CD4-positive, alpha-beta T cell treated with Interleukin-4 for 1 hour (primary cell): ENCODE measurements around the gene UXS1.
"Not testable (repeated sequence)": the region's sequence is repeated elsewhere in the genome, so short reads cannot be mapped to it uniquely, and the experiment has no call there.

Experiments used
- DNase-seq, 2 donors: peaks; one replicate each; pipeline ENCODE4 v3.0.0-alpha.2; 2020 to 2022

UXS1 gene

DNA sequence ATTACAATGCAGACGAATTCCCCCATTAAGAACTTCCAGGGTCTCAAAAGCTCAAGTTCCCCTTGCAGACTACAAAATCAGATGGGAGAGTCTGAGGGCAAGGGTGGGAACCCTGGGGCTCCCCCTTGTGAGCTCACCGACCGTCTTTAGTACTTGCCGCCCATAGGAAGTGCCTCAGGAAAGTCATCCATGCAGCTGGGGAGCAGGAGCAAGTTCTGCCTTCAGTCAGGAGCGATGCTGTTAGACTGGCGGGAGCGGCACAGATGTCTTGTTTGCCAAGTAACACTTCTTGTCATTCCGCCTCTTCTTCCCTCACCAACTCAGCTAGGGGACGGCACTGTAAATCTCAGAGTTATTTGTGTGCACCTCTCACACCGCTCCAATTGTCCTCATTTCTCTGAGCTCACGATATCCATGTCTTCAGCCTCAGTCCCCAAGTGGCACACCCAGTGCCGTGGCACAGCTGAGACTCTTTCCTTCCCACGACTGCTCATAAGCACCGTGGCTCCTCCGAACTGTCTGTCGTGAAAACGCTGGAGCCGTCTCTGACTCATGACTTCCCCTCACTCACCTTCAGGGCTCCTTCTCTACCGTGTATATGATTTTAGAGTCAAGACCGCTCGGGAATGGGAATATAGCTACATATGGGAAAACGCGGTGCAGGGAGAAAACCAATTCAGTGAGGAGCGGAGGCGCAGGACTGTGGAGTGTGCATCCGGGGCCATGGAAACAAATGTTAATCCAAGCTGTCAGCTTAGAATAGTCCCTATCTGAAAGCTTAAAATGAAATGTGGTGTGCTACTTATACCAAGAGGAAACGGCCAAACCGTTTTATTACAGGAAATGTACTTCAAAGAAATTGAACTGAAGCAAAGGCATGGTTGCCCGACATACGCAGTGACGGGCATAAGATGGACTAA is 34.0 kb downstream of the UXS1 start:
- DNase-seq, result peak; percentile 41 to 70

DNA sequence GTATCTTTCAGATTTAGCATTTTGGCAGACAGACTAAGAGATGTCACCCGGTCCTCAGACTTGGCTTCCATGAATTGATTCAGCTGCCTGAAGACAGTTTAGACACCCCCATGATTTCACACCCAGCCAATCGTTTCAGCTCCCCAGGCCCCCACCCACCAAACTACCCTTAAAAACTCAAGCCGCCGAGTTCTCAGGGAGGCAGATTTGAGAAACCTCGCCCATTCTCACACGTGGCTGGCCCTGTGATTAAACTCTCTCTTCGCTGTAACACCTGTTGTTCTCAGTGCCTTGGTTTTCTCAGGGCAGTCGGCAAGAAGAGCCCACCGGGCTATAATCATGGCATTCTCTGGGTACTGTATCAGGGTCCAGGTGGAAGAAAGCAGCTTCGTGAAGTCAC is 35.2 kb downstream of the UXS1 start:
- DNase-seq, result peak; percentile 34 to 71

DNA sequence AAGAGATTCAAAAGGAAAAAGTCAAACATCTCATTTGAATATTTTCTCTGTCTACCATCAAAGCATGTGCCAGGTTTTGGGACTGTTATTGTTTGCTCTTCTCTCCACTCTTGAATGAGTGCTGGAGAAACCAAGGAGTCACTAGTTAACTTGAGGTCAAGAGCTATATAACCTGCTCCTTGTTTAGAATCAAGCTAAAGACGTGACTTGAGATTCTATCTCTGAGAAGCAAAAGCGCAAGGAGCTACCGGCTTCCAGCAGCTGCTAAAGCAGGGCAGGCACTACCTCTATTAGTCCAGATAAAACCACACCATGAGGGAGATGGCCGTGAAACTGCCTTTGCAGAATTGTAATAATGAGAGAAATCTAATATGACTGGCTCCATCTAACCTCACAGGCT is 36.0 kb downstream of the UXS1 start:
- no peak for DNase-seq

DNA sequence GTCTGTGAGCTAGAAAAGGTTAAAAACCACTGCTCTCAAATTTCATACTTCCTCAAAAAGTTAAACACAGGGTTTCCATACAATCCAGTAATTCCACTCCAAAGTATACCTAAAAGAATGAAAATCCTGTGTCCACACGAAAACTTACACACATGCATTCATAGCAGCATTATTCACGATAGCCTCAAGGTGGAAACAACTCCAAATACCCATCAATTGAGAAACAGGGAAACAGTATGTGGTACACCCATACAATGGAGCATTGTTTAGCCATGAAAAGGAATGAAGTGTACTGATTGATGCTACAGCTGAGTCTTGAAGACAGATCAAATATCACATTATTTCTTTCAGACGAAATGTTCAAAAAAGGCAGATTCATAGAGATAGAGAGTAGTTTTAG is 36.7 kb downstream of the UXS1 start:
- peak in 1 of 2 donors; percentile 22 for DNase-seq

DNA sequence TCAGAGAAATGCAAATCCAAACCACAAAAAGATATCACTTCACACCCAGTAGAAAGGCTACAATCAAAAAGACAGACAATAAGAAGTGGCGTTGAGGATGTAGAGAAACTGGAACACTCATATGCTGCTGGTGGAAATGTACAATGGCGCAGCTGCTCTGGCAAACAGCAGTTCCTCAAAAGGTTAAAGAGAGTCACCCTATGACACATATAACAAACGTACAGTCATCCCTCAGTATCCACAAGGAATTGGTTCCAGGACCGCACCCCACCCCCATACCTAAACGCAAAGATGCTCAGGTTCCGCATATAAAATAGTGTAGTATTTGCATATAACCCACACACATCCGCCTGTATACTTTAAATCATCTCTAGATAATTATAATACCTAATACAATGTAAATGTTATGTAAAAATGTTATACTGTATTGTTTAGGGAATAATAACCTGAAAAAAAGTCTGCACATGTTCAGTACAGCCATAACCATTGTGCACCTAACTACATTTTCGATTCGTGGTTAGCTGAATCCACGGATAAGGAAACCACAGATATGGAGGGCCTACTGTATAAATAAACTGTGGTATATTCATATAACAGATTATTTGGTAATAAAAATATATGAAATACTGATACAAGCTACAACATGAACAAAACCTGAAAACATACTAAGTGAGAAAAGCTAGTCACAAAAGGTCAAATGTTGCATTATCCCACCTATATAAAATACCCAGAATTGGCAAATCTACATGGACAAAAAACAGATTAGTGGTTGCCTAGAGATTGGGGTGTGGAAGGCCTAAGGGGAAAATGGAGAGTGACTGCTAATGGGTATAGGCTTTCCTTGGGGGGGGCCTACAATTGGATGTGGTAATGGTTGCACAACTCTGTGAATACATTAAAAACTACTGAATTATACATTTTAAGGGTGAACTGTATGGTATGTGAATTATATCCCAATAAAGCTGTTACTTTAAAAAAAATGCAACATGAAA is 37.5 kb downstream of the UXS1 start:
- no peak for DNase-seq

DNA sequence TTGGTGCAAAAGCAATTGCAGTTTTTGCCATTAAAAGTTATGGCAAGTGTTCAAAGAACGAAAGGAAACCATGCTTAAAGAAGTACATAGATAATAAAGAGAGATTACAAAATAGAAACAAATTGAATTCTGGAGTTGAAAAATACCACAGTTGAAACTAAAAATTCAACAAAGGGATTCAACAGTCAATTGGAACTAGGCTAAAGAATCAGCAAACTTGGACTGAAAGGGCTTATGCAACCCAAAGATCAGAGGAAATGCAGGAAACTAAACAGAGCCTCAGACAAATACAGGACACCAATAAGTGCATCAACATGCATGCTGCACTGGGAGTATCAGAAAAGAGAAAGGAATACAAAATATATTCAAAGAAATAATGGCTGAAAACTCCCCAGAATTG is 40.3 kb downstream of the UXS1 start:
- no peak for DNase-seq

DNA sequence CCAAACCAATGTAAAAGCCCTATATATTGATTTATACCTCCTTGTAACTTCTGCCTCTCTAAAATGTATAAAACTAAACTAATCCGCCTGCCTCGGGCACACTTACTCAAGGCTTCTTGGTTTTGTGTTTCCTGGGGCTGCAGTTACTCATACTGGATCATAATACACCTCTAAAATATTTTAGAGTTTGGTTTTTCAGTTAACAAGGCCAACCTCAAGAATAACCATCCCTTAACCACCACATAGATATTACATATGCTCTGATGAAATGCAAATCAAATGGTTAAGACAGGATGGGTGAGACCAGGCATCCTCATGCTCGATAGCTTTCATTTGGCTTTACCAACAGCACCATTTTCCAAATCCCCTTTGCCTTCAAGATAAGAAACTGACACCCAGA is 46.4 kb downstream of the UXS1 start:
- DNase-seq, result peak in 1 of 2 donors; percentile 35

DNA sequence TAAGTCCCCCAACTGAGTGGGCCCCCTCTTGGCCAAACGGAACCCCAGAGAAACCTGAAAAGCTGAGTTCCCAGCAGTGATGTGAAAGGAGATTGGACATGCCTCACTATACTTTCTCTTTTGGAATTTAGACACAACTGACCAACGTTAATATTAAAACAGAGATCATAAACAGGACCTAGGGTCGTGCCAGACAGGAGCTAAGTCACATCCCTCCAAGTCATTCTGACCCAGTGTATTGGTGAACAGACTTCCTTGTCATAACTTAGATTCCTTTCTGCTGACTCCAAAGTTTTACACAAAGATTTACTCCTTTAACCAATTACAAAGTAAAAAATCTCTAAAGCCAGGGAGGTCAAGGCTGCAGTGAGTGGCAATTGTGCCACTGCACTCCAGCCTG is 46.9 kb downstream of the UXS1 start:
- no peak for DNase-seq

DNA sequence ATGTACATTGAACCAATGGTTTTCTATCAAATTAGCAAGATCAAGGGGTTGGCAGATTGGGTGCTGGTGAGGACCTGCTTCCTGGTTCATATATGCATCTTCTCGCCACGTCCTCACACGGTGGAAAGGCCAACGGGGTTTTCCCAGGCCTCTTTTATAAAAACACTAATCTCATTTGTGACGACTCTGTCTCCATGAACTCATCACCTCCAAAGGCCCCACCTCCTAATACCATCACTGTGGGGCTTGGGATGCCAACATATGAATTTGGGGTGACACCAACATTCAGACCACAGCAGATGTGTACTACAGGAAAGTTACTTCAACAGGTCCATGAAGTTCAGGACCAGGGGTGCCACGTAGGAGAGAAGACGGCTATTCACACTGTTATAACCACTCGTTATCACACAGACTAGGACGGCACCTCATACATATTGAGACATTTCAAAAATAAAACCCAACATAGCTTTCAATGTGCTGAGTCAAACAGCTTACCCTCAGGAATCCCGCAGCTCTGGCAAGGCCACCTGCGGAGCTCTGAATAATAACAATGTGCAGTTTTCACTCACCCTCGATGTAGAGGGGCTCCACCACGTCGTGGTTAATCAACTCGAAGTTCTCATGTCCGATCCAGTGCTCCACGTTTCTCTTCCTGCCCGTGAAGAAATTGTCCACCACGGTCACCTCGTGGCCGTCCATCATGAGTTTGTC is 49.3 kb downstream of the UXS1 start:
- DNase-seq, result peak; percentile 63 to 83

DNA sequence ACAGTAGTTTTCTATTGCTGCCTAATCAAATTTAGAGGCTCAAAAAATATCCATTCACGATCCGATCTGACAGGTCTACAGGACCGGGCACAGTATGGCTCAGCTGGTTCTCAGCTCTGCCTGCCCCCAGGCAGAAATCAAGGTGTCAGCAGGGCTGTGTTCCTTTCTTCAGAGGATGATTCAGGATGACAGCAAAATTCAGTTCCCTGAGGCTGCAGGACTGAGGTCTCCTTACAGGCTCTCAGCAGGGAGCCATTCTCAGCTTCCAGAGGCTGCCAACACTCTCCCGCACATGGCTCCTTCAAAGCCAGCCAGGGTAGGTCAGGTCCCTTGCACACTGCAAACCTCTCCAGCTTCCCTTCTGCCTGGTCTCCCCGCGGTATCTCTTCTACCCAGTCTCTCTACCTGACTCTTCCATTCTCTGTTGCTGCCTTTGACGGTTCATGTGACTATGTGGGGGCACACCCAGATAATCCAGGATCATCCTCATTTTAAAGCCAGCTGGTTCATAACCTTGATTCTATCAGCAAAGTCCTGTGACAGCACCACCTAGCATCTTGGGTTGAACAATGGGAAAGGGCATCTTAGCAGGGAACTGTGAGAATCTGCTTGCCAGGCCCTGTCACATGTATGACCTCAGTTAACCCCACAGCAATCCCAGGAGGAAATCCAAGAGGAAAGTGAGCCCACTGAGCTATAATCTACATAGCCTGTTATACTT is 50.4 kb downstream of the UXS1 start:
- DNase-seq, result no peak

DNA sequence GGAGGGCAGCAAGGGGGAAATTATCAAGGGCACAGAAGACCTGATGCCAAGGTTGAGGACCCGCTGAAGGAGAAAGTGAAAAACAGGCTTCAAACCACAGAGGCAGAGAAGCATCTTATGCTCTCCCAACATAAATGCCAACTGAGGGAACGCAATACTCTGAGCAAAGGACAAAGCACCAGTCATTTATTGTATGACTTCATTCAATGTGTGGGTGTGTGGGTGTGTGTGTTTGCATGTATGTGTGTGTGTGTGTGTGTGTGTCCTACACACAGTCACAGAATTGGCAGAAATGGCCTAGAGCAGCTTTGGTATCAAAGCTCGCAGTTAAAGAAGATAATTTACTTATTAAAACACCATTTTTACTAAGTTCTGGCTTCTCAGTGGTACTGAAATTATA is 51.4 kb downstream of the UXS1 start:
- DNase-seq, result no peak

DNA sequence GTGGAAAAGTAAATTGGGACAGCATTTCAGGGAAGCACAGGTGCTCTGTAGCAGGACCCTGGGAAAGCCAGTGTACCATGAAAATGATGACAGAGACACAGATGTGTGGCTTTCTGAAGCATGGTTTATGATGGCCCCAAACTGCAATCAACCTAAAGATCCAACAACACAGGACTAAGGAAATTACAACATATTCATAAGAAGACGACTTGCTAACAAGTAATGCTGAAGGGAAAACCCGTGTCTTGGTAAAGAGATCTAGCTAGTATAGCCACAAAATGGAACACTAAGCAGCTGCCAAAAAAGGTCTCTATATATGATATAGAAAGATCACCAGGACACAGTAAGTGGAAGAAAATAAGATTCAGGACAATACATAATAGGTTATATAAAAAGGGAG is 53.2 kb downstream of the UXS1 start:
- peak in 1 of 2 donors; percentile 41 for DNase-seq

DNA sequence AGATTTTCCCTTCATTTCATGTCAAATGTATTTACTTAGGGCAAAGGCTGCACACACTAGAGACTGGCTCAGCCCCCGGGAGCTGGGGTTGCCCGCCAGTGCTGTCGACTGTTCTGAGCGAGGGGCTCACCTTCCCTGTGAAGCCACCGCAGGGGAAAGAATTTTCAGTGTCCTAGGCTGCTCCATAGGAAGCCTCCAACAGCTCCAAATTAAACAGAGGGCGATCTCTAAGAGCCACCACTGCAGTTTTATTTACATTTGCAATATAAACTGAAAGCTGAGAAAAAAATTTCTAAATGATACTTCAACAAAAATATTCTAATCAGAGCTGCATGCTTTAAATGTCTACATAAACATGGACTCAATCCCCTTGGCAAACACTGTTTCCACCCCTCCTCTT is 54.0 kb downstream of the UXS1 start:
- DNase-seq, result no peak

DNA sequence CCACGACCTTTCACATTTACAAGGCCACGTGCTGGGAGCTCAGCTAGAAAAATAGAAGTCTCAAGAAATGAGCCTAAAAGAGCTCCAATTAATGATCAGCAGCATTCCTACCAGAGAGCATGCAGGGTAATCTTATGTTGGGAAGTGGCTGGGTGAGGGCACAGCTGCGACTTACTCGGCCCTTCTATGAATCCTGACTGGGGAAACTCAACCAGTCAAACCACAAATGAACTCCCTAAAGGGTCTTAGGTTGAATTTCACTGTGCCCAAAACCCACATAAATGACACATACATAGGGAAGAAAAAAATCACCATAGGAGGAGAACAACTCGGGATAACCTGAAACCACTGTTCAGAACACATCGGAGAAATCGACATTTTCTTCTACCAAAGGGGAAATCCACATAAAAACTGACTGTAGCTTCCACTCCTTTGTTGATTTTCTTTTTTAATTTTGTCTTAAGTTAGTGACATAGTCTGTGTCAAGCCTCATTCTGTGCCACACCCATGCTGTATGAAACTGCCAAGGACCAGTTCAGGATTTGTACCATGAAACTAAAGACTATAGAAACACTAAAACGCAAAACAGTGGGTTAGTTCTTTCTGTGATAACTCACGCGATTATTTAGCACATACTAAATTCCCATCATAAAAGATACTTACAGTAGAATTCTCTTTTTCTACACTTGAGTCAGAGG is 54.7 kb downstream of the UXS1 start:
- DNase-seq, result peak in 1 of 2 donors; percentile 29

DNA sequence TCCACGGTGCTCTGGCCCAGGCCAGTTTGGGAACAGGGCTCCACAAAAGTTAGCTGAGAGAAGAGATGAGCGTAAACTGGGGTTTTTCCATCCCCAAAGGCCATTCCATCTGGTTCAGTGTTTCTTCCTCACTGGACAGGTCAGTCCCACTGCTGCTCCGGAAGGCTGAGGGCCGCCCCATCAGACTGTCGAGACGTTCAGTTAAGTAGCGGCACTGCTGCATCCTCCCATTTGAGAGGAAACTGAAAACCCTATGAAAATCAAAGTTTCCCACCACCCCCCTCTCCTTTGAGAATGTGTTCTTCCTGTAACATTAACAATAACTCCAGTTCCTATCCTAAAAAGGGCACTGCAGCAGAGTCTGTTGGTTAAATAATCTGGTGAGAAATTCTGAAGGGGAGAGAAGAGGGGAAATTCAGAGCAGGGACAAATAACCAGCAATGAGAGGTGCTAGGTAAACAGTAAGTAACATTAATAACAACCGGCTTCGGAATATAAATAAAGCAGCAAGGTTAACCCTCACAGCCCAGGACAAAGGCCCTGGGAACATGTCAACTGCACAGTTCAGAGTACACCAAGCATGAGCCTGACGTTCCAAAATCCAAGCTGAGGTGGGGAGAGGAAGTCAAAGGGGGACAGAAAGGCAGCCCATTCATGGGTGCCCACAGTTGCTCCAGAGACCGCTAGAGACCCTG is 55.4 kb downstream of the UXS1 start:
- peak in 1 of 2 donors; percentile 25 for DNase-seq

DNA sequence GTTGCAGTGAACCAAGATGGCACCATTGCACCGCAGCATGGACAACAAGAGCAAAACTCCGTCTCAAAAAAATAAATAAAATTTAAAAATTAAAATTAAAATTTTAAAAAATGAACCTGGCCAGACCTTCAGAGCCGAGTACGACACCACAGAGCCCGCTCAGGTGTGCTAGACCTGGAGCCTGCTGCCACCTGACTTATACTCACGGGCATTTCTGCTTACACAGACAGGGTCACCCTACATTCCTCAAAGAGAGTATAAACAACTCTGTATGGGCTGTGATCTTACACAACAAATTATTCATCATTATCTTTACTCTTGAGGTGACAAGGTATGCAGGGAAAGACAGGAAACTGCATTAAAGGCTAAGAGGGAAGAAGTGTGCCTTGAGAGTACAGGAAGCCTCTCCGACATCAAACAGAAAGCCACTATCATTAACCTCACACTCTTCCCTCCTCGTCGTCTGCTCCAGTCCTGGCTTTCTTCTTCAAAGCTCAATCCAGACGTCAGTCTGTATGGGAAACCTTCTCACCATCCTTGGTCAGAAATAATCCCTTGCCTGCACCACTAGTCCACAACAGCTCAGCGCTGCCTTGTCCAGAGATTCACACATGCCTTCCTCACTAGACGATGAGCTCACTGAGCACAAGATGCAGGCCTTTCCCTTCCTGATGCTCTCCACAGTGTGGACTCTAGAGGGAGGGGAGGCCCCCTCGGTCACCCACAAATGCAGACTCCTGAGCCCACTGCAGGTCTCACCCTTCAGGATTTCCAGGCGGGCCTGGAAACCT is 56.2 kb downstream of the UXS1 start:
- peak in 1 of 2 donors; percentile 57 for DNase-seq

DNA sequence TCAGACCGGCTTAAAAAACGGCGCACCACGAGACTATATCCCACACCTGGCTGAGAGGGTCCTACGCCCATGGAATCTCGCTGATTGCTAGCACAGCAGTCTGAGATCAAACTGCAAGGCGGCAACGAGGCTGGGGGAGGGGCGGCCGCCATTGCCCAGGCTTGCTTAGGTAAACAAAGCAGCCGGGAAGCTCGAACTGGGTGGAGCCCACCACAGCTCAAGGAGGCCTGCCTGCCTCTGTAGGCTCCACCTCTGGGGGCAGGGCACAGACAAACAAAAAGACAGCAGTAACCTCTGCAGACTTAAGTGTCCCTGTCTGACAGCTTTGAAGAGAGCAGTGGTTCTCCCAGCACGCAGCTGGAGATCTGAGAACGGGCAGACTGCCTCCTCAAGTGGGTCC is 62.9 kb downstream of the UXS1 start:
- not testable (repeated sequence) for DNase-seq

DNA sequence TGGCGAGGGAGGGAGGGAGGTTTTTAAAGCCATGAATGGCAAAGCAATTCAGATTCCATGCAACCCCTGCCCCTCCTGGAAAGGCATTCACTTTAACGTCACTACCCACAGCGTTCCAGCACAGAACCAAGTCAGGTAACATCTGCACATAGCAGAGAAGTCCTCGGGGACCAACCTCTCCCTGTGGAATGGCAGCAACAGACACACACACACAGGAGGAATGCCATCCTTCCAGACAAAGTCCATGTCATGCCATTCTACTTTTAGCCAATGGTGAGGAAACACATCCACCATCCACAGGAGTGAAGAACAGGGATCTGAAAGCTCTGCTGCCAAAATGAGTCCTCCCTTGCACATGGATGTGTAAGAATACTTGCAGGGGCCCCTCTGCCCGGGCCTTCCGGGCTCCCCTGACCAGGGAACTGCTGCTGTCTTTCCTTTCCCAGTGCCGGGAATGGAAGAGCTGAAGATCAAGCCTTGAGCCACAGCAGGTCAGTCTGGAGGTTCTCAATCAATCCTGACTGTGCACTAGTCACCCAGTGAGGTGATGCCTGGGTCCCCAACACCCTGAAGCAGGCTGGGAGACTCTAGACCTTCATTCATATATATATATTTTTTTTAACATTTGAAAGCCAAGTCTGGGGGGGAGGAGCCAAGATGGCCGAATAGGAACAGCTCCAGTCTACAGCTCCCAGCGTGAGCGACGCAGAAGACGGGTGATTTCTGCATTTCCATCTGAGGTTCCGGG is 63.7 kb downstream of the UXS1 start:
- no peak for DNase-seq

DNA sequence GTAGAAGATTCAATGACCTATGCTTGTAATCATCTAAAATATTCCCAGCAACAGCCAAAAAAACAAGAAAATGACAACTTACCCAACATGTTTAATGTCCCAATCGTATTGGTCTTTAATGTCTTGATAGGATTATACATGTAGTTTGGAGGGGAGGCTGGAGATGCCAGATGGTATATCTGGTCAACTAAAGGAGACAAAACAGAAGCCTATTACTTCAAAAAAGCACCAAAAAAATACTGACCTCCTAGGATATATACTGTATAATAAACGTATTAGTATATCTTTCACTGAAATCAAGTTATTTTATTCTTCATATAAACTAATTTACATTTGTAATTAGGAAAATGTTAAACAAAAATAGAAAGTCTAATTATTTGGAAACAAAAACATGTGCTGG is 64.5 kb downstream of the UXS1 start:
- DNase-seq, result no peak
